GM21737 (cell line): ENCODE measurements around the gene CCDC78.
A peak's percentile ranks its signal among the peaks of the same experiment; 100 is the strongest.

Source experiments
- ATAC-seq: cut with Tn5 transposase; IDR thresholded peaks from one replicate; pipeline ENCODE4 v1.9.1; 2021; ENCODE audit warnings: mild to moderate bottlenecking, moderate library complexity; ENCODE audit not compliant: unreplicated experiment

Gene CCDC78

GRCh38 chr16:725463-726187 is 618 bp downstream of the CCDC78 start:
- no peak for ATAC-seq

GRCh38 chr16:725041-725376 is 1.2 kb downstream of the CCDC78 start:
- ATAC-seq: no peak

GRCh38 chr16:724188-725040 is 1.8 kb downstream of the CCDC78 start:
- ATAC-seq: no peak

- ATAC-seq: no peak
These were observed 2.5 kb downstream of the CCDC78 start for GRCh38 chr16:723695-724094.

- no peak for ATAC-seq
These were observed 3.2 kb downstream of the CCDC78 start for GRCh38 chr16:722835-723633.

- ATAC-seq: no peak
These were observed 4.3 kb downstream of the CCDC78 start for GRCh38 chr16:721765-722540.

GRCh38 chr16:720990-721764 is 5.1 kb downstream of the CCDC78 start, which contains the start of gene ANTKMT:
ANTKMT (plus strand) TSS chr16:721146; CDS start chr16:721275, 129 bp downstream.
- peak; percentile 58 for ATAC-seq

GRCh38 chr16:720447-720989 is 5.7 kb downstream of the CCDC78 start:
- peak; percentile 25 for ATAC-seq

GRCh38 chr16:719815-720446 is 6.3 kb downstream of the CCDC78 start:
- no peak for ATAC-seq

- no peak for ATAC-seq
These were observed 7.3 kb downstream of the CCDC78 start for GRCh38 chr16:718922-719321.

GRCh38 chr16:718389-718788 is 7.9 kb downstream of the CCDC78 start:
- no peak for ATAC-seq

- ATAC-seq: no peak
These were observed 8.6 kb downstream of the CCDC78 start for GRCh38 chr16:717450-718245.

GRCh38 chr16:716768-717325 is 9.4 kb downstream of the CCDC78 start:
- no peak for ATAC-seq

- ATAC-seq: no peak
These were observed 10.1 kb downstream of the CCDC78 start for GRCh38 chr16:716200-716568.

- ATAC-seq: no peak
These were observed 10.6 kb downstream of the CCDC78 start for GRCh38 chr16:715477-716199.

GRCh38 chr16:714558-715476 is 11.4 kb downstream of the CCDC78 start, which contains the start of gene METRN:
METRN (plus strand) TSS chr16:715118; CDS start chr16:715290, 172 bp downstream.
- ATAC-seq: peak; percentile 66
